WI38 (cell line): ENCODE data around the gene EPHB2.

Source experiments
- H3K4me3 ChIP-seq: 2 replicates; pipeline ENCODE4 v1.5.1; 2011; ENCODE audit warnings: low read depth, mild to moderate bottlenecking, control low read depth, low read length
- TF ChIP-seq, protein P1 (sequence below): IDR thresholded peaks from 2 replicates; pipeline ENCODE4 v1.5.1; 2012; ENCODE audit warnings: low read depth, mild to moderate bottlenecking, control low read depth, low read length

Gene EPHB2

DNA sequence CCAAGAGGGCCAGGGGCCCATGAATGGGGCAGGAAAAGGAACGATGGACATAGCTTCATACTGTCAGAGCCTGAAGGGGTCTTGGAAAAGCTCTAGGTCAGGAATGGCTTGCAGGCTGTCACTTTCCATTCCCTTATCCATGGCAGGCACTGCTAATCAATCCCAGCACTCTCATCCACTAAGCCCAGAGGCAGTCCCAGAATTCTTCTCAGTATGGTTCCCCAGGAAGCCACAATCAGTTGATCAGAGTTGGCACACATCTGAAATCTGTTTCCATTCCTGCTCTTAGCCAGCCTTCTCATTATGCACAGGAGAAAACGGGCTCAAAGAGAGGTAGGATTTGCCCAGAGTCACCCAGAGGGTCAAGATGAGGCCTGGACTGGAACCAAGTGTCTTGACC lies 196.3 kb downstream of the EPHB2 start:
- TF ChIP-seq, protein P1, sequence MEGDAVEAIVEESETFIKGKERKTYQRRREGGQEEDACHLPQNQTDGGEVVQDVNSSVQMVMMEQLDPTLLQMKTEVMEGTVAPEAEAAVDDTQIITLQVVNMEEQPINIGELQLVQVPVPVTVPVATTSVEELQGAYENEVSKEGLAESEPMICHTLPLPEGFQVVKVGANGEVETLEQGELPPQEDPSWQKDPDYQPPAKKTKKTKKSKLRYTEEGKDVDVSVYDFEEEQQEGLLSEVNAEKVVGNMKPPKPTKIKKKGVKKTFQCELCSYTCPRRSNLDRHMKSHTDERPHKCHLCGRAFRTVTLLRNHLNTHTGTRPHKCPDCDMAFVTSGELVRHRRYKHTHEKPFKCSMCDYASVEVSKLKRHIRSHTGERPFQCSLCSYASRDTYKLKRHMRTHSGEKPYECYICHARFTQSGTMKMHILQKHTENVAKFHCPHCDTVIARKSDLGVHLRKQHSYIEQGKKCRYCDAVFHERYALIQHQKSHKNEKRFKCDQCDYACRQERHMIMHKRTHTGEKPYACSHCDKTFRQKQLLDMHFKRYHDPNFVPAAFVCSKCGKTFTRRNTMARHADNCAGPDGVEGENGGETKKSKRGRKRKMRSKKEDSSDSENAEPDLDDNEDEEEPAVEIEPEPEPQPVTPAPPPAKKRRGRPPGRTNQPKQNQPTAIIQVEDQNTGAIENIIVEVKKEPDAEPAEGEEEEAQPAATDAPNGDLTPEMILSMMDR: no peak
- H3K4me3 ChIP-seq: no peak overlapping the region

GRCh38 chr1:22907528-22907927 lies 196.9 kb downstream of the EPHB2 start:
- H3K4me3 ChIP-seq: no peak overlapping the region
- TF ChIP-seq, protein P1: no peak

GRCh38 chr1:22908880-22909426 lies 198.3 kb downstream of the EPHB2 start:
- TF ChIP-seq, protein P1: no peak

GRCh38 chr1:22910286-22910685 lies 199.6 kb downstream of the EPHB2 start:
- no peak overlapping the region for H3K4me3 ChIP-seq
- TF ChIP-seq, protein P1: no peak

More at GRCh38 chr1:22908880-22909426, 198.3 kb downstream of the EPHB2 start:
- no peak overlapping the region for H3K4me3 ChIP-seq

DNA sequence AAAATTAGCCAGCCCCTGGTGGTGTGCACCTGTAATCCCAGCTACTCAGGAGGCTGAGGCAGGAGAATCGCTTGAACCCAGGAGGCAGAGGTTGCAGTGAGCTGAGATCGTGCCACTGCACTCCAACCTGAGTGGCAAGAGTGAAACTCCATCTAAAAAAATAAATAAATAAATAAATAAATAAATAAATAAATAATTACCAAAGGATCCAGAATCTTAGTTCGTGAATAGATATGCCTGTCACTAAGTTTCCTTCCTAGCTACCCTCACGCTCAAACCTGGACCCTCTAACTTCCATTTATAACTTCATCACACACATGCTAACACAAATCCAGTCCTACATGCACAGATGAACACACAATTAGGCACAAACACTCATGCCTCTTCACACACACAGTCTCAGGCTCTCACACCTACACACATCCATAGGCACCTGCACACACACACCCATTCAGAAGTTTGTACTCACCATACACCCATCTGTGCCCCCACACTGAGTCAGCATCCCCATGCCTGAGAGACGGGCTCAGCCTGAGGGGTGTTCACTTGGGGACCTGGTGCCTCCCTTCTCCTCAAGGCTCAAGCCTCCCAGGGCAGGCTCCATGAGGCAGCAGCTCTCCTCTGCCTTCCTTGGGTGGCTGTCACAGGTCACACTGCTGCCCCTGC lies 200.5 kb downstream of the EPHB2 start:
- no peak overlapping the region for H3K4me3 ChIP-seq
- TF ChIP-seq, protein P1: no peak

DNA sequence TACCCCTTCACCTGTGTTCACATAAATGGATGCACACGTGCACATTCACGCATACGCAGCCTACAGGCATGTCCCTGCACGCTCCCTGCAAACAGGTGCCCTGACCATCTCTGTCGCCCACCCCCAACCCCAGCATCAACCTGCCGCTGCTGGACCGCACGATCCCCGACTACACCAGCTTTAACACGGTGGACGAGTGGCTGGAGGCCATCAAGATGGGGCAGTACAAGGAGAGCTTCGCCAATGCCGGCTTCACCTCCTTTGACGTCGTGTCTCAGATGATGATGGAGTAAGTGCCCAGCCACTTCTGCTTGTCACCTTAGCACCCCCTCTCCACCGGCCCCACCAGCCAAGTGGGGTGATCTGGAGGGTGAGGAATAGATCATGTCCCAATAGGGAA lies 201.7 kb downstream of the EPHB2 start:
- no peak overlapping the region for H3K4me3 ChIP-seq
- TF ChIP-seq, protein P1: no peak

GRCh38 chr1:22913421-22914141 lies 202.9 kb downstream of the EPHB2 start:
- TF ChIP-seq, protein P1: no peak
- H3K4me3 ChIP-seq: no peak overlapping the region
